NB4 (cell line): ENCODE data around the gene AP4M1.

ENCODE experiments used
- MAX ChIP-seq: IDR thresholded peaks from 2 replicates; pipeline ENCODE4 v1.6.1; 2011; ENCODE audit warnings: low read depth, low read length
- POLR2A ChIP-seq: IDR thresholded peaks from 2 replicates; pipeline ENCODE4 v1.6.1; 2011; ENCODE audit warnings: mild to moderate bottlenecking; ENCODE audit not compliant: insufficient read length; ENCODE audit errors: extremely low read depth

GRCh38 chr7:100069991-100070390 is 31.5 kb upstream of the AP4M1 start:
- no peak for TF ChIP-seq POLR2A
- TF ChIP-seq MAX = no peak
